Stimulated activated CD8-positive, alpha-beta memory T cell treated with anti-CD3 and anti-CD28 coated beads, Interleukin-4, amount 100 ng/mL, for 4 hours (primary cell): ENCODE results near the gene TLN1.

Source experiments
- DNase-seq, 2 donors: peaks; one replicate each; pipeline ENCODE4 v3.0.0-alpha.2; 2020; ENCODE audit warnings: low read depth in 2 of 2, low spot score in 1 of 2

TLN1 gene

GRCh38 chr9:35731415-35732184, 395 bp downstream of the TLN1 start:
- no peak for DNase-seq

- DNase-seq = no peak
These were observed 1.5 kb downstream of the TLN1 start for GRCh38 chr9:35730486-35730854.

- DNase-seq = no peak
These were observed 2.1 kb downstream of the TLN1 start for GRCh38 chr9:35729700-35730485.

- DNase-seq = no peak
These were observed 2.9 kb downstream of the TLN1 start for GRCh38 chr9:35729101-35729500.

GRCh38 chr9:35728041-35728971, 3.7 kb downstream of the TLN1 start:
- no peak for DNase-seq

GRCh38 chr9:35727676-35728040, 4.3 kb downstream of the TLN1 start:
- no peak for DNase-seq

- DNase-seq = no peak
These were observed 5.1 kb downstream of the TLN1 start for GRCh38 chr9:35726931-35727330.

- DNase-seq = no peak
These were observed 6.6 kb downstream of the TLN1 start for GRCh38 chr9:35725362-35725761.

GRCh38 chr9:35723908-35724307, 8.1 kb downstream of the TLN1 start:
- DNase-seq = no peak

GRCh38 chr9:35723426-35723825, 8.6 kb downstream of the TLN1 start:
- DNase-seq = no peak

- DNase-seq = no peak
These were observed 12.4 kb downstream of the TLN1 start for GRCh38 chr9:35719546-35719945.

GRCh38 chr9:35718721-35719511, 13.1 kb downstream of the TLN1 start:
- no peak for DNase-seq

- DNase-seq = no peak
These were observed 14.7 kb downstream of the TLN1 start for GRCh38 chr9:35717132-35717870.

- DNase-seq = no peak
These were observed 15.8 kb downstream of the TLN1 start for GRCh38 chr9:35716230-35716629.

- no peak for DNase-seq
These were observed 17.3 kb downstream of the TLN1 start for GRCh38 chr9:35714579-35715252.

GRCh38 chr9:35714123-35714522, 17.9 kb downstream of the TLN1 start:
- DNase-seq = no peak

- DNase-seq = no peak
These were observed 18.4 kb downstream of the TLN1 start for GRCh38 chr9:35713578-35713977.

GRCh38 chr9:35712762-35713400, 19.1 kb downstream of the TLN1 start:
- no peak for DNase-seq
